Caco-2 (cell line): ENCODE data around the gene TSEN34. TPM values are rescaled to one million over a fixed set of nuclear protein-coding genes. Genes with fewer than 3 reads are reported as not detected.

Source experiments
- BruUV-seq: library from RNA; stranded (reverse); fragments of 400-500 nt; replicated peaks from 2 replicates; lab custom pipeline; 2021; lab: Mats Ljungman, UMichigan
- CTCF ChIA-PET: fragments of 300-600 bp; sonication (Branson Sonifier 250); formaldehyde crosslinking; loops from one replicate; lab custom pipeline; 2022; ENCODE audit warnings: antibody characterized with exemption; lab: Charles Lee
- POLR2A ChIA-PET: fragments of 300-600 bp; sonication (Branson Sonifier 250); formaldehyde crosslinking; loops from one replicate; lab custom pipeline; 2022; ENCODE audit warnings: antibody characterized with exemption; lab: Charles Lee
- DNase-seq, 2 experiments: peaks; one replicate each; pipeline versions ENCODE4 v3.0.0 to v3.0.0-alpha.2; 2020 to 2022
- H3K27me3 ChIP-seq: replicated peaks from 2 replicates; pipeline ENCODE4 v1.6.0; 2011; ENCODE audit warnings: low read length; ENCODE audit not compliant: control insufficient read depth, insufficient read depth
- H3K36me3 ChIP-seq: 2 replicates; pipeline ENCODE4 v1.5.1; 2011; ENCODE audit warnings: low read length; ENCODE audit not compliant: control insufficient read depth, insufficient read depth
- H3K4me1 ChIP-seq: fragments of 250-450 bp; sonication (Bioruptor Pico); 2 replicates; pipeline ENCODE4 v1.5.1; 2020; ENCODE audit warnings: mild to moderate bottlenecking
- H3K4me3 ChIP-seq: 2 replicates; pipeline ENCODE4 v1.5.1; 2011; ENCODE audit warnings: low read depth, mild to moderate bottlenecking, control low read depth, low read length
- H3K9me3 ChIP-seq: fragments of 250-450 bp; sonication (Bioruptor Pico); 2 replicates; pipeline ENCODE4 v1.5.1; 2020; ENCODE audit warnings: mild to moderate bottlenecking, moderate library complexity
- H3K27ac Mint-ChIP-seq: one replicate; pipeline ENCODE4 v1.8.0; 2022; ENCODE audit warnings: mixed read lengths; ENCODE audit not compliant: unreplicated experiment
- H3K27me3 Mint-ChIP-seq: one replicate; pipeline ENCODE4 v1.8.0; 2022; ENCODE audit warnings: mixed read lengths; ENCODE audit not compliant: insufficient read depth, unreplicated experiment
- H3K36me3 Mint-ChIP-seq: one replicate; pipeline ENCODE4 v1.8.0; 2022; ENCODE audit warnings: mild to moderate bottlenecking, mixed read lengths; ENCODE audit not compliant: insufficient read depth, unreplicated experiment
- H3K4me1 Mint-ChIP-seq: one replicate; pipeline ENCODE4 v1.8.0; 2022; ENCODE audit warnings: low read depth, mixed read lengths; ENCODE audit not compliant: unreplicated experiment
- H3K4me3 Mint-ChIP-seq: one replicate; pipeline ENCODE4 v1.8.0; 2022; ENCODE audit warnings: mild to moderate bottlenecking, moderate library complexity, mixed read lengths; ENCODE audit not compliant: unreplicated experiment
- H3K9me3 Mint-ChIP-seq: one replicate; pipeline ENCODE4 v1.8.0; 2022; ENCODE audit warnings: mixed read lengths; ENCODE audit not compliant: unreplicated experiment
- CTCF ChIP-seq, 2 experiments: fragments of 200-600 bp in 1 of 2; IDR thresholded peaks; 1 replicate in 1 of 2; 2 replicates in 1 of 2; pipeline versions ENCODE4 v1.5.1 to v1.8.0; 2011 to 2022; ENCODE audit warnings: antibody characterized with exemption in 1 of 2, control low read depth in 1 of 2, inconsistent platforms in 1 of 2, low read depth in 1 of 2, low read length in 1 of 2, mild to moderate bottlenecking in 1 of 2, moderate library complexity in 1 of 2; ENCODE audit not compliant: insufficient read depth in 1 of 2, severe bottlenecking in 1 of 2, unreplicated experiment in 1 of 2
- intact Hi-C: fragments of 100-400 bp; cut with micrococcal nuclease; formaldehyde crosslinking; loops from one replicate; pipeline ENCODE4 v1.10.0; 2022; ENCODE audit not compliant: unreplicated experiment
- total RNA-seq: library from RNA; stranded (reverse); gene quantifications from 2 replicates; pipeline ENCODE4 v1.2.3, GENCODE V29; 2022

TSEN34 gene
- total RNA-seq, 1 experiment from 2014 or later = 42.6 TPM

DNA sequence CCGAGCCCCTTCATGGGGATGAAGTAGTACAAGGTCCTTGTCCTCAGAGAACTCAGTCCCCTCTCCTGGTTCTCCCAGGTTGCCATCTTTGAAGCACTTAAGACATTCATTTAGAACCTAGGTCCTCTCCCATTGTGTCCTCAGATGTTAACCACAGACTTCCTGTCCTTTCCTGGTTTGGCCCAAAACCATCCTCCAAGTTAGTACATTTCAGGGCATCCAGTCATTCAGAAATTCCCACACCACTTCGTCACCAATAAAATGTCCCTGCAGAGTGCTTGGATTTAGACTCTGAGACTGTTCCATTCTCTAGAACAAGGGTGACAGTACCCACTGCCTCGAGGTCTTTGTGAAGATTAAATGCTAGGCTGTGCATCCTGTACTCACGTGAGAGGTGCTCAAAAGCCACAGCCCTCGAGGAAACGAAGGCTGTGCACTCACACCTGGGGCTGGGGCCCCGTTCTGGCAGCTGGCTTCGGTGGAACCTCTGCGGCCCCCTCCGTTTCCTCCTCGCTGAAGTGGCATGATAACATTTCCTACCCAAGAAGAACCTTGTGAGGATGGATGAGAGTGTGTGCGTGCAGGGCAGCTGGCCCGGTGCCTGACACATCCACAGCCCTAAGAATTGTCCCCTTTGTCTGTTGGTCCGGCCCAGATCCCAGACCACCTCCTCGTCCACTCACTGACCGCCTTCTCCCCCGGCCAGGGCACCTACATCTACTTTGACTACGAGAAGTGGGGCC, 36.3 kb upstream of the TSEN34 start:
- Mint-ChIP-seq H3K27me3 (no peaks in the 10 kb centered on the region), H3K4me3 (no peak overlapping the region), H3K4me1 (peaks cover 15% of the 10 kb centered on the region), H3K27ac (no peak overlapping the region), H3K9me3 (no peaks in the 10 kb centered on the region), H3K36me3 (peaks cover 91% of the 10 kb centered on the region)
- no peak for TF ChIP-seq CTCF (IDR thresholded peaks at IDR 0.05; ENCODE audit: insufficient read depth in 1 of 2, low read depth in 1 of 2, low read length in 1 of 2, severe bottlenecking in 1 of 2, unreplicated experiment in 1 of 2)
- POLR2A ChIA-PET = no interaction called here
- BruUV-seq = no TSS peak
- no peaks in the 10 kb centered on the region for H3K9me3 ChIP-seq
- no peak overlapping the region for H3K4me3 ChIP-seq
- H3K4me1 ChIP-seq = peaks cover 10% of the 10 kb centered on the region
- no peak for DNase-seq
- intact Hi-C loops = no loop called here
- CTCF ChIA-PET = no interaction called here
- H3K36me3 ChIP-seq = peaks cover 10% of the 10 kb centered on the region
- no peaks in the 10 kb centered on the region for H3K27me3 ChIP-seq

- peaks cover 10% of the 10 kb centered on the region for H3K36me3 ChIP-seq
Observed at GRCh38 chr19:54155694-54156093, 35.4 kb upstream of the TSEN34 start.

GRCh38 chr19:54156490-54156889, 34.6 kb upstream of the TSEN34 start:
- Mint-ChIP-seq H3K9me3 (no peaks in the 10 kb centered on the region), H3K27ac (peak overlapping the region; percentile 60), H3K36me3 (peaks cover 91% of the 10 kb centered on the region), H3K4me1 (peaks cover 23% of the 10 kb centered on the region), H3K4me3 (peak overlapping the region; percentile 41), H3K27me3 (no peaks in the 10 kb centered on the region)
- no peak for DNase-seq
- no peak overlapping the region for H3K4me3 ChIP-seq
- H3K36me3 ChIP-seq = peaks cover 8% of the 10 kb centered on the region
- ChIA-PET CTCF (interaction anchor here (0.7 kb wide), 1 partner anchor 174 kb away, joined by 3 read pairs; no protein-coding TSS in a partner anchor), POLR2A (interaction anchor here (0.7 to 1.2 kb wide), 2 partner anchors 19 to 33 kb away, joined by 3 to 7 read pairs; partner anchors contain the start of genes CNOT3 and MBOAT7)
- H3K9me3 ChIP-seq = no peaks in the 10 kb centered on the region
- H3K27me3 ChIP-seq = no peaks in the 10 kb centered on the region
- H3K4me1 ChIP-seq = peaks cover 15% of the 10 kb centered on the region
- TF ChIP-seq CTCF (IDR thresholded peaks at IDR 0.05; ENCODE audit: insufficient read depth in 1 of 2, low read depth in 1 of 2, low read length in 1 of 2, severe bottlenecking in 1 of 2, unreplicated experiment in 1 of 2) = no peak
- intact Hi-C loops = no loop called here
- BruUV-seq = no TSS peak

More at GRCh38 chr19:54155694-54156093, 35.4 kb upstream of the TSEN34 start:
- Mint-ChIP-seq H3K9me3 (no peaks in the 10 kb centered on the region), H3K4me3 (no peak overlapping the region), H3K4me1 (peaks cover 16% of the 10 kb centered on the region), H3K27me3 (no peaks in the 10 kb centered on the region), H3K27ac (no peak overlapping the region), H3K36me3 (peaks cover 93% of the 10 kb centered on the region)
- Histone ChIP-seq H3K4me3 (no peak overlapping the region), H3K27me3 (no peaks in the 10 kb centered on the region), H3K9me3 (no peaks in the 10 kb centered on the region), H3K4me1 (peaks cover 12% of the 10 kb centered on the region)
- ChIA-PET CTCF (no interaction called here), POLR2A (no interaction called here)
- intact Hi-C loops = no loop called here
- BruUV-seq = no TSS peak
- no peak for DNase-seq
- TF ChIP-seq CTCF (IDR thresholded peaks at IDR 0.05; ENCODE audit: insufficient read depth in 1 of 2, low read depth in 1 of 2, low read length in 1 of 2, severe bottlenecking in 1 of 2, unreplicated experiment in 1 of 2) = no peak
